Adrenal gland (tissue), 5 donors: ENCODE results near the gene ZFAND5.

ENCODE experiments used
- POLR2A ChIP-seq, 2 donors: fragments of 450-650 bp; IDR thresholded peaks; one replicate each; pipeline ENCODE4 v1.6.1; 2017; ENCODE audit warnings: antibody characterized with exemption in 2 of 2, mild to moderate bottlenecking in 2 of 2, moderate library complexity in 1 of 2
- TF ChIP-seq, protein P1 (sequence below), 6 experiments: fragments of 450-650 bp in 4 of 6; fragments of 200-600 bp in 2 of 6; sonication (generic) in 1 of 6; IDR thresholded peaks; 1 replicate in 5 of 6; 2 replicates in 1 of 6; pipeline versions ENCODE4 v1.5.1 to v1.8.0; 2016 to 2021; ENCODE audit warnings: antibody characterized with exemption in 6 of 6, mild to moderate bottlenecking in 2 of 6, moderate library complexity in 1 of 6
- donor health status: DM: no; HTN: no; CAD: no.

DNA sequence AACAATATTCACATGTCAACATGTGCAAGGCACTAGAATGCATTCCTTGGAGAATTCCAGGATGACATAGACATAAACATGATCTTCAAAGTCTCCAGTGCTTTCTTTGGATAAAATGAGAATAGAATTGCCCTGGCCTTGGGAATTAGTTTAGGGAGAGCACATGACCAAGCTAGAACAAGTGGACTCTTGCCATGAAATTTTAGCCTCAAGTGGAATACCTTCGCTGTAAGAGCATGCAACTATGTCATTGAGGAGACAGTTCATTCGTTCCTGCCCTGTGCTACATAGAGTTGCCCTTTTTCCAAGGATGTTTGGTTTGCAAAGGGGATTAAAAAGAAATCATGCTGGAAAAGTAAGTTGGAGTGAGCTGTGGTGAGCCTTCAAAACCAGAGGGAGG, 42.7 kb downstream of the ZFAND5 start:
- TF ChIP-seq, protein P1, sequence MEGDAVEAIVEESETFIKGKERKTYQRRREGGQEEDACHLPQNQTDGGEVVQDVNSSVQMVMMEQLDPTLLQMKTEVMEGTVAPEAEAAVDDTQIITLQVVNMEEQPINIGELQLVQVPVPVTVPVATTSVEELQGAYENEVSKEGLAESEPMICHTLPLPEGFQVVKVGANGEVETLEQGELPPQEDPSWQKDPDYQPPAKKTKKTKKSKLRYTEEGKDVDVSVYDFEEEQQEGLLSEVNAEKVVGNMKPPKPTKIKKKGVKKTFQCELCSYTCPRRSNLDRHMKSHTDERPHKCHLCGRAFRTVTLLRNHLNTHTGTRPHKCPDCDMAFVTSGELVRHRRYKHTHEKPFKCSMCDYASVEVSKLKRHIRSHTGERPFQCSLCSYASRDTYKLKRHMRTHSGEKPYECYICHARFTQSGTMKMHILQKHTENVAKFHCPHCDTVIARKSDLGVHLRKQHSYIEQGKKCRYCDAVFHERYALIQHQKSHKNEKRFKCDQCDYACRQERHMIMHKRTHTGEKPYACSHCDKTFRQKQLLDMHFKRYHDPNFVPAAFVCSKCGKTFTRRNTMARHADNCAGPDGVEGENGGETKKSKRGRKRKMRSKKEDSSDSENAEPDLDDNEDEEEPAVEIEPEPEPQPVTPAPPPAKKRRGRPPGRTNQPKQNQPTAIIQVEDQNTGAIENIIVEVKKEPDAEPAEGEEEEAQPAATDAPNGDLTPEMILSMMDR (IDR thresholded peaks at IDR 0.05) = no peak
- no peak for TF ChIP-seq POLR2A (IDR thresholded peaks at IDR 0.05)
